Testis (tissue), 3 donors: ENCODE results near the gene RNF186. TPM values are rescaled to one million over a fixed set of nuclear protein-coding genes. Genes with fewer than 3 reads are reported as not detected.

Experiments used
- DNase-seq: peaks from one replicate; pipeline ENCODE4 v3.0.0-alpha.2; 2019
- H3K27ac ChIP-seq, 2 donors: fragments of 200-600 bp; sonication (generic); one replicate each; pipeline ENCODE4 v1.5.1; 2019
- H3K27me3 ChIP-seq: fragments of 200-600 bp; sonication (generic); one replicate; pipeline ENCODE4 v1.5.1; 2019
- H3K36me3 ChIP-seq: fragments of 200-600 bp; sonication (generic); one replicate; pipeline ENCODE4 v1.5.1; 2017; ENCODE audit warnings: low read depth; ENCODE audit errors: missing control alignments
- H3K4me1 ChIP-seq: fragments of 200-600 bp; sonication (generic); one replicate; pipeline ENCODE4 v1.5.1; 2019
- H3K4me3 ChIP-seq, 2 donors: fragments of 200-600 bp; sonication (generic); one replicate each; pipeline ENCODE4 v1.5.1; 2017 to 2019
- H3K9me3 ChIP-seq: fragments of 200-600 bp; sonication (generic); one replicate; pipeline ENCODE4 v1.5.1; 2017
- CTCF ChIP-seq, 3 experiments: fragments of 450-650 bp in 2 of 3; fragments of 200-600 bp in 1 of 3; sonication (generic) in 1 of 3; IDR thresholded peaks; one replicate each; pipeline ENCODE4 v1.5.1; 2016 to 2019; ENCODE audit warnings: antibody characterized with exemption in 3 of 3, mild to moderate bottlenecking in 2 of 3, moderate library complexity in 1 of 3
- POLR2A ChIP-seq: fragments of 450-650 bp; IDR thresholded peaks from one replicate; pipeline ENCODE4 v1.6.1; 2017; ENCODE audit warnings: antibody characterized with exemption, mild to moderate bottlenecking, moderate library complexity
- WGBS, 2 donors: methylation state at CpG; one replicate each; pipeline ENCODE4 v1.1.5; 2018; 5-methylcytosine and 5-hydroxymethylcytosine counted together
- intact Hi-C: fragments of 100-400 bp; cut with DNase I; formaldehyde crosslinking; loops from one replicate; pipeline ENCODE4 v1.15.1; 2023; ENCODE audit warnings: low total_unique reads
- polyA plus RNA-seq: library from polyadenylated mRNA; stranded (reverse); fragments of 350-450 nt; fragmentation: Illumina TruSeq; extraction: RNeasy Lipid Tissue Mini Kit (QIAGEN cat#74804); gene quantifications from one replicate; pipeline ENCODE4 v1.2.3, GENCODE V29; 2014; ENCODE audit warnings: low read depth, low replicate concordance; ENCODE audit not compliant: insufficient read depth
- total RNA-seq, 2 donors: library from RNA; depleted of rRNA; stranded (reverse); fragments of >200 nt; gene quantifications; one replicate each; pipeline ENCODE4 v1.2.3, GENCODE V29; 2016

The RNF186 gene
- total and polyA plus RNA-seq, 3 donors from 2014 or later = 0.19 TPM; not detected in 2

GRCh38 chr1:19831441-19831840, 16.4 kb upstream of the RNF186 start:
- Histone ChIP-seq H3K27me3 (no peaks in the 10 kb centered on the region), H3K36me3 (no peaks in the 10 kb centered on the region), H3K4me3 (no peak overlapping the region), H3K4me1 (no peaks in the 10 kb centered on the region), H3K9me3 (no peaks in the 10 kb centered on the region), H3K27ac (no peak overlapping the region)
- 83 to 86% methylated on average over 3 of the region's 3 CpGs for WGBS, 2 donors
- intact Hi-C loops = no loop called here
- TF ChIP-seq CTCF (IDR thresholded peaks at IDR 0.05) (no peak), POLR2A (no peak)
- no peak for DNase-seq

- Histone ChIP-seq H3K27me3 (no peaks in the 10 kb centered on the region), H3K27ac (no peak overlapping the region), H3K4me3 (no peak overlapping the region), H3K9me3 (no peaks in the 10 kb centered on the region), H3K36me3 (no peaks in the 10 kb centered on the region), H3K4me1 (no peaks in the 10 kb centered on the region)
- TF ChIP-seq POLR2A (no peak), CTCF (IDR thresholded peaks at IDR 0.05) (no peak)
- DNase-seq = no peak
- WGBS, 2 donors = 83% methylated on average over 3 of the region's 3 CpGs
- intact Hi-C loops = no loop called here
Observed at GRCh38 chr1:19828546-19828945, 13.5 kb upstream of the RNF186 start.

GRCh38 chr1:19825298-19825697, 10.2 kb upstream of the RNF186 start:
- Histone ChIP-seq H3K27me3 (no peaks in the 10 kb centered on the region), H3K9me3 (no peaks in the 10 kb centered on the region), H3K4me3 (no peak overlapping the region), H3K36me3 (no peaks in the 10 kb centered on the region), H3K4me1 (no peaks in the 10 kb centered on the region), H3K27ac (no peak overlapping the region)
- no peak for DNase-seq
- intact Hi-C loops = no loop called here
- WGBS, 2 donors = 53 to 62% methylated on average over 6 of the region's 6 CpGs
- TF ChIP-seq POLR2A (no peak), CTCF (IDR thresholded peaks at IDR 0.05) (no peak)

DNA sequence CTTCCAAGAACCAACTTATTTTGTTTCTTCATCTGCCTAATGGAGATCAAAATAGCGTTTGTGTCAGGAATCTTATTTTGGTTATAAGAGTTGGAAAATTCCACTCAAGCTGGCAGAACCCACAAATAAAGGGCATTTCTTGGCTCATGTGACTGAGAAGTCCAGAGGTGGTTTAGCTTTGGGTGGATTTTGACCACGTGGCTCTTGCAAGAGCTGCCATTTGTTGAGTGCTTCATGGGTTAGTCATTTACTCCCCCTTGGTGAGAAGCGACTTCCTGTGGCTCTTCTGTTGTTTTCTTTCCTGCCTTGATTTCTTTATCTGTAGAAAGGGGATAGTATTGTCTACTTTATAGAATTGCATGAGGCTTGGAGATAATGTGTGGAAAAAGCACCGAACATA, 9.5 kb upstream of the RNF186 start:
- no peak for TF ChIP-seq CTCF (IDR thresholded peaks at IDR 0.05)
- no peak for TF ChIP-seq POLR2A
- WGBS, 2 donors = 74 to 81% methylated on average over 4 of the region's 4 CpGs
- Histone ChIP-seq H3K4me3 (no peak overlapping the region), H3K4me1 (peaks cover 4% of the 10 kb centered on the region), H3K27me3 (no peaks in the 10 kb centered on the region), H3K36me3 (no peaks in the 10 kb centered on the region), H3K9me3 (no peaks in the 10 kb centered on the region), H3K27ac (no peak overlapping the region)
- no peak for DNase-seq
- intact Hi-C loops = no loop called here

GRCh38 chr1:19824036-19824435, 9.0 kb upstream of the RNF186 start:
- DNase-seq = no peak
- Histone ChIP-seq H3K27ac (no peak overlapping the region), H3K9me3 (no peaks in the 10 kb centered on the region), H3K4me1 (peaks cover 4% of the 10 kb centered on the region), H3K4me3 (no peak overlapping the region), H3K36me3 (no peaks in the 10 kb centered on the region), H3K27me3 (no peaks in the 10 kb centered on the region)
- TF ChIP-seq CTCF (IDR thresholded peaks at IDR 0.05) (no peak), POLR2A (no peak)
- intact Hi-C loops = no loop called here
- 90 to 98% methylated on average over 4 to 5 of the region's 5 CpGs for WGBS, 2 donors
